A549 (cell line): ENCODE data around the gene DRGX. TPM values are rescaled to one million over a fixed set of nuclear protein-coding genes. Genes with fewer than 3 reads are reported as not detected.

Experiments
- ATAC-seq, 2 experiments: fragments of 200-7000 bp in 1 of 2; fragments of >200 bp in 1 of 2; cut with Nextera tagmentation in 1 of 2; cut with Tn5 transposase in 1 of 2; 3 replicates each; pipeline versions ENCODE4 v1.8.0 to v1.9.1; 2018 to 2020; ENCODE audit warnings: mild to moderate bottlenecking in 1 of 2, moderate library complexity in 1 of 2
- CTCF ChIA-PET: fragments of 300-600 bp; sonication (Branson Sonifier 250); formaldehyde crosslinking; extraction: SDS; loops from one replicate; lab custom pipeline; 2021; ENCODE audit warnings: antibody characterized with exemption, inconsistent platforms; lab: Yijun Ruan, JAX
- POLR2A ChIA-PET: fragments of 350-600 bp; formaldehyde crosslinking; extraction: SDS; loops from one replicate; lab custom pipeline; 2021; ENCODE audit warnings: antibody characterized with exemption, inconsistent platforms; lab: Yijun Ruan, JAX
- DNase-seq, 2 experiments: peaks; one replicate each; pipeline versions ENCODE4 v3.0.0 to v3.0.0-alpha.2; 2011 to 2016; ENCODE audit warnings: low read depth in 1 of 2, low spot score in 1 of 2
- FAIRE-seq: peaks from 2 replicates; lab custom pipeline; 2011; peaks lifted over from hg19 to GRCh38; lab: Jason Lieb, UNC
- H3K27ac ChIP-seq, 2 experiments: fragments of >200 bp; sonication (Bioruptor Twin); formaldehyde crosslinking; 3 replicates each; pipeline ENCODE4 v1.5.1; 2016 to 2017
- H3K4me1 ChIP-seq: fragments of >200 bp; sonication (Bioruptor Twin); formaldehyde crosslinking; 3 replicates; pipeline ENCODE4 v1.6.1; 2016
- H3K4me2 ChIP-seq: fragments of >200 bp; sonication (Bioruptor Twin); formaldehyde crosslinking; 3 replicates; pipeline ENCODE4 v1.6.1; 2016
- H3K4me3 ChIP-seq: fragments of >200 bp; sonication (Bioruptor Twin); formaldehyde crosslinking; 3 replicates; pipeline ENCODE4 v1.5.1; 2016
- H3K9me3 ChIP-seq: fragments of >200 bp; sonication (Bioruptor Twin); formaldehyde crosslinking; 3 replicates; pipeline ENCODE4 v1.6.1; 2016
- BHLHE40 ChIP-seq: IDR thresholded peaks from 2 replicates; pipeline ENCODE4 v1.6.1; 2012; ENCODE audit warnings: low read depth, low read length, inconsistent platforms
- CBX8 ChIP-seq: fragments of 200-600 bp; sonication (generic); IDR thresholded peaks from 2 replicates; pipeline ENCODE4 v1.6.1; 2016
- CTCF ChIP-seq: fragments of >200 bp; sonication (Bioruptor Twin); formaldehyde crosslinking; IDR thresholded peaks from 3 replicates; pipeline ENCODE4 v1.5.1; 2016
- E2F6 ChIP-seq: IDR thresholded peaks from 2 replicates; pipeline ENCODE4 v1.6.1; 2012; ENCODE audit warnings: low read depth, borderline replicate concordance
- EHF ChIP-seq: fragments of 250-450 bp; sonication (Bioruptor Pico); IDR thresholded peaks from 2 replicates; pipeline ENCODE4 v1.5.0; 2020; ENCODE audit warnings: mild to moderate bottlenecking
- ELK1 ChIP-seq: fragments of 150-350 bp; IDR thresholded peaks from 2 replicates; pipeline ENCODE4 v1.6.1; 2014; ENCODE audit warnings: low read depth, mild to moderate bottlenecking, low read length
- EP300 ChIP-seq, 2 experiments: fragments of >200 bp; sonication (Bioruptor Twin); formaldehyde crosslinking; IDR thresholded peaks; 2 replicates in 1 of 2; 3 replicates in 1 of 2; pipeline ENCODE4 v1.6.1; 2016 to 2017
- ESRRA ChIP-seq: fragments of 150-350 bp; IDR thresholded peaks from 2 replicates; pipeline ENCODE4 v1.6.1; 2014; ENCODE audit warnings: mild to moderate bottlenecking, low read length, borderline replicate concordance
- FOSB ChIP-seq: fragments of 250-450 bp; sonication (Bioruptor Pico); IDR thresholded peaks from 2 replicates; pipeline ENCODE4 v1.5.0; 2020; ENCODE audit warnings: mild to moderate bottlenecking, moderate library complexity
- FOSL2 ChIP-seq, 2 experiments: fragments of 450-650 bp in 1 of 2; fragments of >200 bp in 1 of 2; sonication (Bioruptor Twin) in 1 of 2; formaldehyde crosslinking; IDR thresholded peaks; 2 replicates each; pipeline versions ENCODE4 v1.5.0 to v1.6.1; 2016 to 2020; ENCODE audit warnings: mild to moderate bottlenecking in 1 of 2, moderate library complexity in 1 of 2
- GATA3 ChIP-seq: IDR thresholded peaks from 2 replicates; pipeline ENCODE4 v1.6.1; 2012; ENCODE audit warnings: borderline replicate concordance
- HES2 ChIP-seq: fragments of >200 bp; sonication (Bioruptor Twin); formaldehyde crosslinking; IDR thresholded peaks from 2 replicates; pipeline ENCODE4 v1.6.1; 2016
- HEYL ChIP-seq: fragments of 250-450 bp; sonication (Bioruptor Pico); IDR thresholded peaks from 2 replicates; pipeline ENCODE4 v1.8.0; 2021; ENCODE audit warnings: mild to moderate bottlenecking, moderate library complexity
- HOXA7 ChIP-seq: fragments of 250-450 bp; sonication (Bioruptor Pico); IDR thresholded peaks from 2 replicates; pipeline ENCODE4 v1.5.0; 2020; ENCODE audit warnings: mild to moderate bottlenecking, moderate library complexity
- HOXB5 ChIP-seq: fragments of 250-450 bp; sonication (Bioruptor Pico); IDR thresholded peaks from 2 replicates; pipeline ENCODE4 v1.5.0; 2020; ENCODE audit warnings: mild to moderate bottlenecking, moderate library complexity
- JUNB ChIP-seq: fragments of >200 bp; sonication (Bioruptor Twin); formaldehyde crosslinking; IDR thresholded peaks from 2 replicates; pipeline ENCODE4 v1.6.1; 2016
- KDM5A ChIP-seq: fragments of 200-600 bp; sonication (generic); IDR thresholded peaks from 2 replicates; pipeline ENCODE4 v1.6.1; 2016; ENCODE audit warnings: antibody characterized with exemption, mild to moderate bottlenecking
- MAZ ChIP-seq: fragments of 150-350 bp; IDR thresholded peaks from 2 replicates; pipeline ENCODE4 v1.6.1; 2014; ENCODE audit warnings: antibody characterized with exemption, low read depth, low read length, borderline replicate concordance
- MYC ChIP-seq: IDR thresholded peaks from 2 replicates; pipeline ENCODE4 v1.6.1; 2012; ENCODE audit warnings: mild to moderate bottlenecking, inconsistent platforms, low read length, improper control_type of control experiment, borderline replicate concordance
- NFE2L2 ChIP-seq: fragments of 150-350 bp; conservative IDR thresholded peaks from 2 replicates; pipeline ENCODE4 v1.6.1; 2014; ENCODE audit warnings: low read length
- NR3C1 ChIP-seq: fragments of >200 bp; sonication (Bioruptor Twin); formaldehyde crosslinking; IDR thresholded peaks from 3 replicates; pipeline ENCODE4 v1.6.1; 2017
- POLR2AphosphoS2 ChIP-seq: conservative IDR thresholded peaks from 2 replicates; pipeline ENCODE4 v1.6.1; 2012; ENCODE audit warnings: low read length, improper control_type of control experiment, inconsistent platforms
- RAD21 ChIP-seq, 2 experiments: fragments of >200 bp in 1 of 2; sonication (Bioruptor Twin) in 1 of 2; formaldehyde crosslinking in 1 of 2; IDR thresholded peaks in 1 of 2; conservative IDR thresholded peaks in 1 of 2; 2 replicates in 1 of 2; 3 replicates in 1 of 2; pipeline ENCODE4 v1.6.1; 2012 to 2018; ENCODE audit warnings: inconsistent platforms in 1 of 2
- RARB ChIP-seq: fragments of 250-450 bp; sonication (Bioruptor Pico); IDR thresholded peaks from 2 replicates; pipeline ENCODE4 v1.8.0; 2021; ENCODE audit warnings: mild to moderate bottlenecking, moderate library complexity
- RNF2 ChIP-seq: fragments of 200-600 bp; sonication (generic); IDR thresholded peaks from 2 replicates; pipeline ENCODE4 v1.6.1; 2016; ENCODE audit warnings: low read depth, mild to moderate bottlenecking, antibody characterized with exemption, moderate library complexity, borderline replicate concordance
- TFCP2L1 ChIP-seq: fragments of 250-450 bp; sonication (Bioruptor Pico); IDR thresholded peaks from 2 replicates; pipeline ENCODE4 v1.5.0; 2021; ENCODE audit warnings: mild to moderate bottlenecking
- ZC3H11A ChIP-seq: fragments of 450-650 bp; IDR thresholded peaks from 2 replicates; pipeline ENCODE4 v1.6.1; 2014; ENCODE audit warnings: antibody characterized with exemption, mild to moderate bottlenecking
- ZNF302 ChIP-seq: fragments of 250-450 bp; sonication (Bioruptor Pico); IDR thresholded peaks from 2 replicates; pipeline ENCODE4 v1.9.0; 2021; ENCODE audit warnings: inconsistent platforms, mild to moderate bottlenecking, moderate library complexity
- WGBS: methylation state at CpG from one replicate; pipeline ENCODE4 v1.1.6; 2017; ENCODE audit errors: missing lambda C conversion rate; 5-methylcytosine and 5-hydroxymethylcytosine counted together
- polyA plus RNA-seq, 4 experiments: library from polyadenylated mRNA; depleted of rRNA in 3 of 4; stranded (reverse); fragments of >200 nt; fragmentation: RNase III in 1 of 4; extraction: RNeasy Plus Mini Kit Qiagen cat#74134 plus additional on column Dnase treatment in 1 of 4; gene quantifications; 2 replicates in 3 of 4; 3 replicates in 1 of 4; pipeline ENCODE4 v1.2.3, GENCODE V29; 2011 to 2017

The DRGX gene
- polyA plus RNA-seq, 2 of the 4 experiments (the other 2 are of a cell fraction), result not detected

- Histone ChIP-seq H3K4me1 (no peaks in the 10 kb centered on the region), H3K4me2 (no peak overlapping the region), H3K4me3 (no peak overlapping the region), H3K27ac (no peak overlapping the region), H3K9me3 (no peaks in the 10 kb centered on the region)
- DNase-seq (no peak), ATAC-seq (no peak), FAIRE-seq (no peak)
- TF ChIP-seq KDM5A (no peak), GATA3 (no peak), EHF (CRISPR knock-in tag) (no peak), HES2 (no peak), NR3C1 (no peak), RARB (CRISPR knock-in tag) (no peak), HEYL (no peak), ZNF302 (no peak), ZC3H11A (no peak), JUNB (no peak), MYC (no peak), MAZ (no peak)
- WGBS, result 37% methylated on average over 6 of the region's 8 CpGs
- POLR2A ChIA-PET, result no interaction called here
- CTCF ChIA-PET, result interaction anchor here (1.5 kb wide), 1 partner anchor 37 kb away, joined by 3 read pairs; no protein-coding TSS in a partner anchor
These were observed 34.7 kb downstream of the DRGX start for GRCh38 chr10:49361178-49361554.

- POLR2A ChIA-PET, result no interaction called here
- no peak; a peak in 1 of 6 replicates for ATAC-seq
- TF ChIP-seq MAZ, result no peak
- TF ChIP-seq HOXA7 (CRISPR knock-in tag), result no peak
- TF ChIP-seq POLR2AphosphoS2, result no peak
- no peak for TF ChIP-seq EP300 (IDR thresholded peaks at IDR 0.05)
- no peak for TF ChIP-seq RARB (CRISPR knock-in tag)
- TF ChIP-seq GATA3, result no peak
- no peak for TF ChIP-seq RNF2
- TF ChIP-seq BHLHE40, result no peak
- TF ChIP-seq CTCF, result no peak
- TF ChIP-seq ESRRA, result no peak
- TF ChIP-seq NFE2L2, result no peak
- no peak for TF ChIP-seq E2F6
- TF ChIP-seq ELK1, result no peak
- no peak for TF ChIP-seq HES2
- no peak for TF ChIP-seq CBX8
- TF ChIP-seq TFCP2L1 (CRISPR knock-in tag), result no peak
- TF ChIP-seq FOSB (CRISPR knock-in tag), result no peak
- TF ChIP-seq RAD21 (conservative IDR thresholded peaks at IDR 0.05 in 1 of 2, IDR thresholded peaks at IDR 0.05 in 1 of 2), result no peak
- no peak for TF ChIP-seq FOSL2 (IDR thresholded peaks at IDR 0.05)
- no peak for TF ChIP-seq FOSL2 (CRISPR knock-in tag; IDR thresholded peaks at IDR 0.05)
- no peak for TF ChIP-seq HOXB5
- TF ChIP-seq, all 56 proteins: peak for 0
These were observed 35.4 kb downstream of the DRGX start for GRCh38 chr10:49360271-49361177.

More at GRCh38 chr10:49360271-49361177, 35.4 kb downstream of the DRGX start:
- DNase-seq (no peak), FAIRE-seq (no peak)
- no peak overlapping the region for H3K4me2 ChIP-seq
- no peaks in the 10 kb centered on the region for H3K9me3 ChIP-seq
- 64% methylated on average over 12 of the region's 15 CpGs for WGBS
- H3K4me1 ChIP-seq, result no peaks in the 10 kb centered on the region
- H3K4me3 ChIP-seq, result no peak overlapping the region
- CTCF ChIA-PET, result interaction anchor here (1.5 kb wide), 1 partner anchor 36 kb away, joined by 3 read pairs; no protein-coding TSS in a partner anchor
- no peak overlapping the region for H3K27ac ChIP-seq
